Glutamatergic neuron (in vitro differentiated cells): Measurements from ENCODE around the gene OSER1. TPM values are rescaled to one million over a fixed set of nuclear protein-coding genes. Genes with fewer than 3 reads are reported as not detected.

Experiments
- total RNA-seq: library from RNA; stranded (reverse); fragmentation: NEBNext Ultra II Directional; extraction: Animal tissue kit (Norgen Biotek cat#: 25700); gene quantifications from one replicate; pipeline ENCODE4 v1.2.1, GENCODE V29; 2021; ENCODE audit not compliant: unreplicated experiment

Gene OSER1
- total RNA-seq, 1 donor from 2014 or later, result 31.9 TPM

Other genes starting within 250 kb of the OSER1 start
- 0.07 TPM for gene JPH2, start 23.6 kb downstream of the OSER1 start, total RNA-seq
- 111 TPM for gene GDAP1L1, start 36.5 kb upstream of the OSER1 start, total RNA-seq
- gene FITM2, start 100.4 kb upstream of the OSER1 start, total RNA-seq, result 6.5 TPM
- not detected for gene R3HDML, start 126.3 kb upstream of the OSER1 start, total RNA-seq
- not detected for gene HNF4A, start 144.9 kb upstream of the OSER1 start, total RNA-seq